HTR-8/SVneo (cell line): ENCODE data around the gene CEP131.
"Not testable (repeated sequence)": the region's sequence is repeated elsewhere in the genome, so short reads cannot be mapped to it uniquely, and the experiment has no call there.

Source experiments
- DNase-seq: peaks from one replicate; pipeline ENCODE4 v3.0.0; 2011; ENCODE audit warnings: low spot score, mixed read lengths; ENCODE audit not compliant: insufficient read length
- FAIRE-seq: peaks from 2 replicates; lab custom pipeline; 2011; peaks lifted over from hg19 to GRCh38; lab: Jason Lieb, UNC

The CEP131 gene

GRCh38 chr17:81228834-81229665 lies 6.3 kb upstream of the CEP131 start:
- DNase-seq (no peak), FAIRE-seq (no peak)

DNA sequence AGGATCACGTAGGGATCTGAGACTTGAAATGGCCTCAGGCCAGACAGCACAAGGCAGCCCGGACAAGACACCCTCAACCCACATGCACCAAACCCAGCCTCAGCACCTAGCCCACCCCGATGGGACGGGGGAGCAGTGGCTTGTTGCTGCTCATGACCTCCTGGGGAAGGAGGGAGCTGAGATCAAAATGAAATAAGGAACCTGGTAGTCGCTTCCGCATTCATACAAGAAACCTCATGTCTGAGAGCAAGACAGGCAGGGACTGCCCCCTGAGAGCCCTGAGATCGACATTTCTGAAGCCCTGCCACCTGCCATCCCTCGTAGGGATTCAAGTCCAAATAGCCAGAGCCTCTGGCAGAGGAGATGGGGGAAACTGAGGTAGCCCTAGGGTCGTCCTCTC lies 5.7 kb upstream of the CEP131 start:
- no peak for FAIRE-seq

DNA sequence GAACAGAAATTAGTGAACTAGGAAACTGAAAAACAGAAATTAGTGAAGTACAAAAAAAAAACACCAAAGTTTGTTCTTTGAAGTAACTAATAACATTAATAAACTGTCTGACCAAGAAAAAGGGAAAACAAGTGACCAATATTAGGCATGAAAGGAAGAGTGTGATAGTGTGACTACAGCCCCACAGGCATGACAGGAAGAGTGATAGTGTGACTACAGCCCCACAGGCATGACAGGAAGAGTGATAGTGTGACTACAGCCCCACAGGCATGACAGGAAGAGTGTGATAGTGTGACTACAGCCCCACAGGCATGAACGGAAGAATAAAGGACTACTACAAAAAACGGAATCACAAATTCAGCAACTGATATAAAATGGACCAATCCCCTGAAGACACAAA lies 4.9 kb upstream of the CEP131 start:
- peak; percentile 48 for FAIRE-seq

More for the DNA sequence above, 5.7 kb upstream of the CEP131 start:
- DNase-seq: no peak

GRCh38 chr17:81223762-81224130 lies 981 bp upstream of the CEP131 start:
- no peak for DNase-seq
- no peak for FAIRE-seq

More for the DNA sequence above, 4.9 kb upstream of the CEP131 start:
- not testable (repeated sequence) for DNase-seq

DNA sequence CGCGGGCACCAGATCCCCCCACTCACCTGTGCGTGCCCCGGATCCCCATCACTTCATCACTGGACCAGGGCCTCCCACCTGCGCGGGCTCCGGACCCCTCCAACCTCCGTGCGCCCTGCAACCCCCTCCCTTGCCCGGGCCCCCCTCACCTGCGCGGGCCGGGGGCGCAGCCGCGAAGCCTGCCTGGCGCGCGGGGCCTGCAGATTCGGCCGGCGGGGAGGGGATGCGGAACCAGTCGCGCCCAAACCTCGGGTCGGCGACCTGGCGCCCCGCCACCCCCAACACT lies 202 bp downstream of the CEP131 start:
- no peak for DNase-seq
- no peak for FAIRE-seq

DNA sequence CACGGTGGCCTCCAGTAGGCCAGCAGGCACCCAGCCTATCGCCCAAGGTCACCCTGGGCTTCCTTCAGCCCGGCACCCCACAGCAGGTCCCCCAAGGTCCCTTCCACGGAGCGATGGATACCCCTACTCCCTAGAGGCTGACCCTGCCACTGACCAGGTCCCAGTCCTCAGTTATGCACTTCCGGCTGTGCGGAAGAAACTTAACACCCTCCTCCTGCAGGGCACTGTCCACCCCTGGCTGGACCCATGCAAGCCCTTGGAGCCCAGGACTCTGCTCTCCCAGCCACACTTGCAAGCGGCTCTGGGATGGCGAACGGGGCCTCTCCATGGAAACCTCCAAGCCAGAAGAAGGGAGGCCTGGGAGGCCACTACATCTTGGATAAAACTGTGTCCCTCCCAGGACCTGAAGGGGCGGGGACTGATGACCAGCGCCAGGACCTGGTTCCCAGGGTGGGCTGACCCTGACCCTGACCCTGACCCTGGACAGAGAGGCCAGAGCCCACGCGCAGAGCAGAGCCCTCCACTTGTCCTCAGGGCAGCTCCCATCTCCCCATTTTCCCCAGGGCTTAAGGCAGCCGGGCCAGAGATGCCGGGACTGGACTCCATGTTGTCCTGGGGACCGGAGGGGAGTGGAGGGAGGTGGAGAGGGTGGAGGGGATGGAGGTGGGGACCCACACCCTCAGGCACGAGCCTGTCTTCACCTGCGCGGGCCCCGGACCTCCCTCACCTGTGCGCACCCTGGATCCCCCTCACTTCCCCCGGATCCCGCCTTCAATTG lies 734 bp downstream of the CEP131 start:
- DNase-seq (no peak), FAIRE-seq (no peak)

DNA sequence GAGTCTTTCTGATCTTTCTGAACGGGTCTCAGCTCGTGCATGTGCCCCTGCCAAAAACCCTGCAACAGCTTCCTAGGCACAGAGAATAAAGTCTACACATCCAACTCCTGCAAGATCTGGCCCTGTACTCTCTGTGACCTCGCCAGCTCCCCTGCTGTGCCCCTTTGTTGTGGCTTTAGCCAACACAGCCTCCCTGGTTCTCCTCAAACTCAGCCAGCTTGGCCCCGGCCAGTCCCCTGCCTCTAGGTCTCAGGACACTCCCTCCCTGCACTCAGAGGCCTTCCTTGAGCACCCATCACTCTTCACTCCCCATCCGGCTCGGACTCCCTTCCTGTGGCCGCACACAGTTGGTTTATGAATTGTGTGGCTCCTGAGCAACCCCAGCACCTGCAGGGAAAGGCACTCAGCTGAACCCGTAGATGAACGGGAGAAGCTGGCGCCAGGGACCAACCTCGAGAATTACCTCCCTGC lies 1.4 kb downstream of the CEP131 start:
- no peak for DNase-seq
- FAIRE-seq: no peak

DNA sequence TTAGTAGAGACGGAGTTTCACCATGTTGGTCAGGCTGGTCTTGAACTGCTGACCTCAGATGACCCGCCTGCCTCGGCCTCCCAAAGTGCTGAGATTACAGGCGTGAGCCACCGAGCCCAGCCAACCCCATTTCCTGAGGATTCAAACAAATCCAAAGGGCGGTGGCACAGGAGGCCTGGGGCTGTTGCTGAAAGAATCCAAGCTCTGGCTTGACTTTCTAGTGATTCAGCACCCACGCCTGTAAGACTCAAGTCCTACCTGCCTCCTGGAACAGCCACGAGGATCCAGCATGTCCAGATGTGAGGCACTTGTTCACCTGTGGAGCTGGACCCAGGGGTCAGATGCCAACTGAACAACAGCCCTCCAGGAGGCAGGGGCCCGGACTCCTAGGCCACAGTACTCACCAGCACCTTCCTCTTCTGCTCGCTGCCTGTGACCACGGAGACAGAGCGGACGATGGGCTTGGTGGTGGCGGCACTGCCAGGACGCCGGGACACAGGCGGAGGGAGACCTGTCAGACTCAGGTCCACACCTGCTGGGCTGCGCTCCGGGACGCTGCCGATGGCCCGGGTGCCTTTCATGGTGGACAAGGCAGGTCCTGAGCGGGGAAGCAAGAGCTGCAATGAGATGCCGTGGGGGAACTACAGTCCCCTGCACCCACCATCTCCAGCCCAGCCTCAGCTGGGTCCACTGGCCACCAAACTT lies 3.1 kb downstream of the CEP131 start:
- no peak for DNase-seq
- no peak for FAIRE-seq

DNA sequence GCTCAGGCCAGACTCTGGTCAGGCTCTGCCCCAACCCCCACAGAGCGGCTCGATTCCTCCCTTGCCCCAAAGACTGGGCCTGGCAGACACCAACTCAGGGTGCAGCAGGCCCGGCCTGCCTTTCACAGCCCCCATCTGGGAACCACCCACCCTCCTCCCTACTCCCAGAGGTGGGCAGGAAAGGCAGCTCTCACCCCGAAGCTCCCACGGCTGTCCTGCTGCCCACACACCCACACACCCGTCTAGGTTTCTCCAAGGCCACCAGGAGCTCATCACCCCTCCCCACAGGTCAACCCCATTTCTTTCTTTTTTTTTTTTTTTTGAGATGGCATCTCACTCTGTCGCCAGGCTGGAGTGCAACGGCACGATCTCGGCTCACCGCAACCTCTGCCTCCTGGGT lies 3.8 kb downstream of the CEP131 start:
- DNase-seq: no peak
- no peak for FAIRE-seq

DNA sequence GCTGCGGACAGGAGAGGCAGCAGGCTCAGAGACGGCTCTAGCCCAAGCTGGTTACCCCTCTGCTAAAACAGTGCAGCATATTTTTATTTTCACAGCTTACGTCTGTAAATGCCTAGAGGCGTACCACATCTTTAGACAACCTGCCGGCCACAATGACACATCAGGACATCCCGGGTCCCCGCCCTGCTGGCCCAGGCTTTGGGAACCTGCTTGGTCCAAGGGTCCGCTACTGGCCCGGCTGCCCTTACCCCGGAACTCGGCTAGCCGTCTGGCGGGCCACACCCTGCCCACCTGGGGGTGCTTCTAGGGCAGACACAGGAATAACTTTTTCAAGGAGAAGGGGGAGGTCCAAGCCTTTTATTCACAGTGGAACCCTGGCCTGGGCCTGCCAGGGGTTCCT lies 4.3 kb downstream of the CEP131 start:
- FAIRE-seq: no peak
- DNase-seq: no peak

GRCh38 chr17:81217491-81217890 lies 5.3 kb downstream of the CEP131 start:
- no peak for FAIRE-seq
- DNase-seq: no peak

DNA sequence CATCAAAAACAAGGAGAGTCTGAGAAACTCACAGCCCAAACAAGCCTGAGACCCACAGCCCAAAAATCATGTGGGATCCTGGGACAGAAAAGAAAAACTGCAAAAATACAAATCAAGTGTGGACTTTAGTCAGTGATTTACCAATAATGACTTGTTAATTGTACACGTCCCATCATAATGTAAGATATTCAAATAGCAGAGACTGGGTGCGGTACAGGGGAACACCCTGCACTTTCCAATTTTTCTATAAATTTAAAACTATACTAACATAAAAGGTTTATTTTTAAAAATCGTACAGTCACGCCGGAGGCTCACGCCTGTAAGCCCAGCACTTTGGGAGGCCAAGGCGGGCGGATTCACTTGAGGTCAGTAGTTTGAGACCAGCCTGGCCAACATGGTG lies 8.8 kb downstream of the CEP131 start:
- no peak for FAIRE-seq
- DNase-seq: no peak

DNA sequence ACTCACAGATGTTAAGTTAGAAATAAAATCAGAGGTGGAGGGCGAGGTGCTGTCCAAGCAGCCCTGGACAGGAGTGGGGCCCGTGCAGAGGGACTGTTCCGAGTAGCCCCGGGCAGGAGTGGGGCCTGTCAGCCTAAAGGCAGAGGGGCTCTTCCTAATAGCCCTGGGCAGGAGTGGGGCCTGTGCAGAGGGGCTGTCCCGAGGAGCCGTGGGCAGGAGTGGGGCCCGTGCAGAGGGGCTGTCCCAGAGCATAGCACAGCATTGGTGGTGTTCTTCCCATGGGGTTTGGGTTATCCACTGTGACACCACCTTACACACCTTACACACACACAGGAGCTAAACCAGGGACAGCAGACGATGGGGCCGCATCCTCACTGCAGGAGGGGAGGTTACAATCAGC lies 10.4 kb downstream of the CEP131 start:
- FAIRE-seq (no peak), DNase-seq (no peak)

- no peak for FAIRE-seq
These were observed 11.9 kb downstream of the CEP131 start for GRCh38 chr17:81210868-81211267.

GRCh38 chr17:81210466-81210865 lies 12.3 kb downstream of the CEP131 start:
- FAIRE-seq (no peak), DNase-seq (no peak)

More at GRCh38 chr17:81210868-81211267, 11.9 kb downstream of the CEP131 start:
- DNase-seq: no peak

- no peak for DNase-seq
- no peak for FAIRE-seq
These were observed 13.6 kb downstream of the CEP131 start for GRCh38 chr17:81209141-81209540.

DNA sequence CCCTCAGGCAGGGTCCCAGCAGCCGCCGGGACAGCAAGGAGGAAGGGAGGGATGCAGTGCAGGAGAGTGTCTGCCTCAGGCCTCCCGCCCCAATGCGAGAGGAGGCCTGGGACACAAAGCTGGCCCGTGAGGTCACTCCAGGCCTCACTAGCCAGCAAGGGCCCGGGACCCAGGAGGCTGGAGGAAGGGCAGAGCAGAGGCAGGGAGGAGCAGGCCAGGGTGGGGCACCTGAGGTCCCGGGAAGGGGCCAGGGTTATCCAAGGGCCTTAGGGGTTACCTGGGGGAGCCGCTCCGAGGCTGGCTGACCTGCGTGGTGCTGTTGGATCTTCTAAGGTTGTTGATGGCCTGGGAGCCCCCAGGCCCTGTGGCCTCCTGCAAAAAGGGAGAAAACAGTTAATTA lies 14.1 kb downstream of the CEP131 start:
- FAIRE-seq: no peak
- no peak for DNase-seq

DNA sequence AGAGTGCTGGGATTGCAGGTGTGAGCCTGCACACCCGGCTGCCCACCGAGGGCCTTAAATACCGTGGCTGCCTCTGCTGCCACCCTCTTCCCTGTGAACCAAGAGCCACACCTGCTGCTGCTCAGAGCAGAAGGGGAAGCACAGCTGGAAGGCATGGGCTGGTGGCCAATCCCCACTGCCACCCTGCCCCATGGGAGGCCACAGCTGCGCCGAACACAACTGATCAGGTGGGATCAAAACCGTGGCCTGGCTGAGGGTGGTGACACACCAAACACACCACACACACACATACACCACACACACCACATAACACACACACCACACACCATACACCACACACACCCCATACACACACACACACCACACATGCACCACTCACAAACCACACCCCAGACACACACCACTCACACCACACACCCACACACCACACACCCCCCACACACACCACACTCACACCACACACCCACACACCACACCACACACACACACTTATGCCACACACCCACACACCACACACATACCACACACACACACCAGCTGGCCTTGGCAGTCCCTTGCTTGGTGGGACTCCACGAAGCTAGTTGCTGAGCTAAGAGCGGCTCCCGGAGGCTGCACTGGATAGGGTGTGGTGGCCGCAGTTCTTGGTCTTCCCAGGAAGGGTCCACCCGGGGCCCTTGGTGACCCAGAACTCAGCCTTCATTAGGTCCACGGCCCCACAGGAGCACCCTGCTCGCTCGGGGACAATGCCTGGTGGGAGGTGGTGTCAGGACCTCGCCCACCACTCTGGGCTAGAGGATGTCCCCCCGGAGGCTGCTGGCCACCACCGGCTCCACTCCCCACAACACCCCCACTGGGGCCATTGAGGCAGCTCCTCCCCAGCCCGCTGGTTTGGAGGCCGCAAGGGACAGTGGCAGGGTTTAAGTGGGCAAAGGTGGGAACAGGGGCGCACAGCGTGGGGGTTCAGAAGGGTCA lies 14.9 kb downstream of the CEP131 start:
- DNase-seq: no peak
- peak; percentile 98 for FAIRE-seq

DNA sequence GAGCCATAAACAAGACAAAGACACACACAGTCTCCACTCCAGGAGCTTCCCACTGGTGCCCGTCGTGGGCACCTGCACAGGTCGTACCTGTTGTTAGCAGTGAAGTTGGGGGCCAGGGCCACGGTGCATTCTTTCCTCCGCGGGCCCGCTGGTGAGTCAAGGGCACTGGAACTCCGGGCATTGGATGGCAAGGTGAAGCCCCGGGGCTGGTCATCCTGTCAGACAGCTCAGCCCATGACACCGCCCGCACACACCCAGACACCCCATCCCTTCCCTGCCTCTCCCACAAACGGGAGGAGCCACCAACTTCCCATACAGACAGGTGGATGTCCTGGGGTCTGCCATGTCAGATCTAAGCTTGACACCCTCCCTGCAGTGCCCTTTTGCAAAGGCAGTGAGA lies 16.1 kb downstream of the CEP131 start:
- DNase-seq (no peak), FAIRE-seq (no peak)

GRCh38 chr17:81206166-81206565 lies 16.6 kb downstream of the CEP131 start:
- FAIRE-seq (no peak), DNase-seq (no peak)
